Breast epithelium (tissue), 3 donors: ENCODE measurements around the gene GALK1.

Experiments
- CTCF ChIP-seq, 3 donors: fragments of 450-650 bp; IDR thresholded peaks; one replicate each; pipeline ENCODE4 v1.5.1; 2016 to 2017; ENCODE audit warnings: antibody characterized with exemption in 3 of 3, mild to moderate bottlenecking in 3 of 3, moderate library complexity in 3 of 3
- POLR2A ChIP-seq: fragments of 450-650 bp; IDR thresholded peaks from one replicate; pipeline ENCODE4 v1.6.1; 2016; ENCODE audit warnings: antibody characterized with exemption, mild to moderate bottlenecking, moderate library complexity

- TF ChIP-seq POLR2A = peak; percentile 19
- TF ChIP-seq CTCF (IDR thresholded peaks at IDR 0.05) = no peak
Measured at GRCh38 chr17:75776386-75777295, 11.6 kb upstream of the GALK1 start.
